ENCODE results near the gene IL12RB2.
A peak's percentile ranks its signal among the peaks of the same experiment; 100 is the strongest.

Gene IL12RB2

DNA sequence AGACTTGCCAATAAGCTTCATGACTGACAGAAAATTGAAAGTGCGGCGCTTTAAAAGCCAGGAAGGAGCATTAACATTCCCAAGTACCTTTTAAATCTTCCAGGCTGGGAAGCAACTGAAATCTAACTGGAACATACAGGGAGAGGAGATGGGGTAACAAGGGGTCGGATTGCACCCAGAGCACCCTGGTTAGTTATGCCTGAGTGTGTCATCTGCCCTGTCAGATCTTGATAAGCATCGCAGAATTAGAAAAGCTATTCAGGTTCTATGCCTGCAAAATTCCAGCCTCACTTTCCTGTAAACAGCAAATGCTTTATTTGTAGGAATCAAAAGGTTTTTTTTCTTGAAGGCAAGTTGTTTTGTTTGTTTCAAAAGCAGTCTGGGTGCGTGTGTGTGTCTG, 64.0 kb downstream of the IL12RB2 start:
- DNase-seq (ENCODE audit: low read depth) = no peak
- TF ChIP-seq, protein P1, sequence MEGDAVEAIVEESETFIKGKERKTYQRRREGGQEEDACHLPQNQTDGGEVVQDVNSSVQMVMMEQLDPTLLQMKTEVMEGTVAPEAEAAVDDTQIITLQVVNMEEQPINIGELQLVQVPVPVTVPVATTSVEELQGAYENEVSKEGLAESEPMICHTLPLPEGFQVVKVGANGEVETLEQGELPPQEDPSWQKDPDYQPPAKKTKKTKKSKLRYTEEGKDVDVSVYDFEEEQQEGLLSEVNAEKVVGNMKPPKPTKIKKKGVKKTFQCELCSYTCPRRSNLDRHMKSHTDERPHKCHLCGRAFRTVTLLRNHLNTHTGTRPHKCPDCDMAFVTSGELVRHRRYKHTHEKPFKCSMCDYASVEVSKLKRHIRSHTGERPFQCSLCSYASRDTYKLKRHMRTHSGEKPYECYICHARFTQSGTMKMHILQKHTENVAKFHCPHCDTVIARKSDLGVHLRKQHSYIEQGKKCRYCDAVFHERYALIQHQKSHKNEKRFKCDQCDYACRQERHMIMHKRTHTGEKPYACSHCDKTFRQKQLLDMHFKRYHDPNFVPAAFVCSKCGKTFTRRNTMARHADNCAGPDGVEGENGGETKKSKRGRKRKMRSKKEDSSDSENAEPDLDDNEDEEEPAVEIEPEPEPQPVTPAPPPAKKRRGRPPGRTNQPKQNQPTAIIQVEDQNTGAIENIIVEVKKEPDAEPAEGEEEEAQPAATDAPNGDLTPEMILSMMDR (IDR thresholded peaks at IDR 0.05; ENCODE audit: control insufficient read depth, extremely low read depth, insufficient read depth) = no peak
- H3K4me3 ChIP-seq (ENCODE audit: low read depth, low read length) = no peak overlapping the region

- H3K4me3 ChIP-seq (ENCODE audit: low read depth, low read length) = no peak overlapping the region
- TF ChIP-seq, protein P1 (IDR thresholded peaks at IDR 0.05; ENCODE audit: control insufficient read depth, extremely low read depth, insufficient read depth) = no peak
- no peak for DNase-seq (ENCODE audit: low read depth)
Measured at GRCh38 chr1:67372136-67372535, 64.5 kb downstream of the IL12RB2 start.

GRCh38 chr1:67372898-67373297, 65.2 kb downstream of the IL12RB2 start:
- TF ChIP-seq, protein P1 (IDR thresholded peaks at IDR 0.05; ENCODE audit: control insufficient read depth, extremely low read depth, insufficient read depth) = no peak
- no peak for DNase-seq (ENCODE audit: low read depth)
- H3K4me3 ChIP-seq (ENCODE audit: low read depth, low read length) = no peak overlapping the region

- no peak overlapping the region for H3K4me3 ChIP-seq (ENCODE audit: low read depth, low read length)
- TF ChIP-seq, protein P1 (IDR thresholded peaks at IDR 0.05; ENCODE audit: control insufficient read depth, extremely low read depth, insufficient read depth) = no peak
- peak; percentile 83 for DNase-seq (ENCODE audit: low read depth)
Measured at GRCh38 chr1:67376381-67376780, 68.7 kb downstream of the IL12RB2 start.

- no peak overlapping the region for H3K4me3 ChIP-seq (ENCODE audit: low read depth, low read length)
- TF ChIP-seq, protein P1 (IDR thresholded peaks at IDR 0.05; ENCODE audit: control insufficient read depth, extremely low read depth, insufficient read depth) = no peak
- no peak for DNase-seq (ENCODE audit: low read depth)
Measured at GRCh38 chr1:67377253-67377652, 69.6 kb downstream of the IL12RB2 start.

GRCh38 chr1:67381154-67381553, 73.5 kb downstream of the IL12RB2 start:
- no peak for DNase-seq (ENCODE audit: low read depth)
- TF ChIP-seq, protein P1 (IDR thresholded peaks at IDR 0.05; ENCODE audit: control insufficient read depth, extremely low read depth, insufficient read depth) = no peak
- H3K4me3 ChIP-seq (ENCODE audit: low read depth, low read length) = no peak overlapping the region

- no peak for DNase-seq (ENCODE audit: low read depth)
- no peak overlapping the region for H3K4me3 ChIP-seq (ENCODE audit: low read depth, low read length)
- TF ChIP-seq, protein P1 (IDR thresholded peaks at IDR 0.05; ENCODE audit: control insufficient read depth, extremely low read depth, insufficient read depth) = no peak
Measured at GRCh38 chr1:67382292-67382691, 74.6 kb downstream of the IL12RB2 start.

Measured in LNCaP clone FGC (cell line).